Gastrocnemius medialis (tissue), 4 donors: ENCODE measurements around the gene FNDC1. TPM values are rescaled to one million over a fixed set of nuclear protein-coding genes. Genes with fewer than 3 reads are reported as not detected.
"Not testable (repeated sequence)": the region's sequence is repeated elsewhere in the genome, so short reads cannot be mapped to it uniquely, and the experiment has no call there.

Experiments
- ATAC-seq, 2 donors: fragments of 150-250 bp; one replicate each; pipeline ENCODE4 v1.9.1; 2016
- DNase-seq, 2 donors: peaks; one replicate each; pipeline ENCODE4 v3.0.0-alpha.2; 2019
- H3K27ac ChIP-seq, 4 donors: fragments of 200-600 bp; sonication (generic); 1 replicate in 1 of 4; 2 replicates in 3 of 4; pipeline ENCODE4 v1.5.1; 2016 to 2018; ENCODE audit warnings: mild to moderate bottlenecking in 2 of 4, moderate library complexity in 1 of 4
- H3K27me3 ChIP-seq, 3 donors: fragments of 200-600 bp; sonication (generic) in 2 of 3; 1 replicate in 1 of 3; 2 replicates in 2 of 3; pipeline versions ENCODE4 v1.5.1 to v1.6.0; 2016 to 2019; ENCODE audit warnings: mild to moderate bottlenecking in 1 of 3, moderate library complexity in 1 of 3
- H3K36me3 ChIP-seq, 2 donors: fragments of 200-600 bp; sonication (generic) in 1 of 2; one replicate each; pipeline ENCODE4 v1.5.1; 2017 to 2018
- H3K4me1 ChIP-seq, 2 donors: fragments of 200-600 bp; sonication (generic) in 1 of 2; one replicate each; pipeline ENCODE4 v1.5.1; 2016 to 2017; ENCODE audit warnings: mild to moderate bottlenecking in 2 of 2
- H3K4me3 ChIP-seq, 4 donors: fragments of 200-600 bp; sonication (generic) in 3 of 4; 1 replicate in 1 of 4; 2 replicates in 3 of 4; pipeline ENCODE4 v1.5.1; 2016 to 2019; ENCODE audit warnings: mild to moderate bottlenecking in 2 of 4
- H3K9me3 ChIP-seq, 3 donors: fragments of 200-600 bp; sonication (generic) in 2 of 3; 1 replicate in 1 of 3; 2 replicates in 2 of 3; pipeline ENCODE4 v1.5.1; 2016 to 2019
- CTCF ChIP-seq, 5 experiments: fragments of 450-650 bp in 3 of 5; fragments of 200-600 bp in 2 of 5; sonication (generic) in 2 of 5; IDR thresholded peaks in 4 of 5; conservative IDR thresholded peaks in 1 of 5; 1 replicate in 4 of 5; 2 replicates in 1 of 5; pipeline ENCODE4 v1.5.1; 2016 to 2019; ENCODE audit warnings: antibody characterized with exemption in 5 of 5, mild to moderate bottlenecking in 3 of 5, moderate library complexity in 3 of 5
- POLR2A ChIP-seq, 2 donors: fragments of 450-650 bp; IDR thresholded peaks; one replicate each; pipeline ENCODE4 v1.6.1; 2017; ENCODE audit warnings: antibody characterized with exemption in 2 of 2, mild to moderate bottlenecking in 2 of 2, moderate library complexity in 2 of 2
- in situ Hi-C, 4 donors: fragments of 200-750 bp; cut with MboI; loops; one replicate each; pipeline versions ENCODE4 v1.15.0 to v1.8.0; 2017; ENCODE audit warnings: low sequenced_read_pairs in 4 of 4
- intact Hi-C: fragments of 100-400 bp; cut with DNase I; formaldehyde crosslinking; loops from one replicate; pipeline ENCODE4 v1.15.1; 2023; ENCODE audit warnings: low total_unique reads
- total RNA-seq, 4 donors: library from RNA; depleted of rRNA; stranded (reverse); fragments of >200 nt; gene quantifications; one replicate each; pipeline versions ENCODE4 v1.1.0 to v1.2.3, GENCODE V29; 2016

The FNDC1 gene
- total RNA-seq, result under 1 TPM; 0.16 to 0.41 (median 0.31) TPM

DNA sequence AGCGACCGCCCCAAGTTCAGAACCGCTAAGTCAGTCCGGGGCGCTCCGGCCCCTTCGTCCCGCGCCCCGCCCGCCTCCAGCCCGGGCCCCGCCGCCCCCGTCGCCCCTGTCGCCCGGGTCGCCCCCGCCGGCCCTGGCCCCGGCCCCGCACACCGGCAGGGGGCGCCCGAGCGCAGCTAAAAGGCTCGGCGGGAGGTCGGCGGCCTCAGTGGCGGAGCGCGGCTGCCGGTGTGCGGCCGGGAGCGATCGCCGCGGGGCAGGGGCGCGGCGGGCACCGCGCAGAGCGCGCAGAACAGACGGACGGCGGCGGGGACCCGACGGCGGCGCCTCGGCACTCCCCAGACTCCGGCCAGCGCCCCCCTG lies at the start of gene FNDC1:
Gene FNDC1, plus strand, starts transcription at position 208 of the 363 bp plus-strand sequence. CDS start 197 bp downstream, outside the sequence.
- Histone ChIP-seq H3K4me1 (peaks cover 0 to 5% of the 10 kb centered on the region in 2 donors), H3K9me3 (no peaks in the 10 kb centered on the region), H3K27me3 (peaks cover 48 to 70% (median 69%) of the 10 kb centered on the region in 3 donors), H3K27ac (no peak within 1 kb of the TSS), H3K4me3 (peak within 1 kb of the TSS; percentile 30 to 42 (median 32)), H3K36me3 (no peaks in the 10 kb centered on the region)
- DNase-seq (no peak), ATAC-seq (no peak)
- intact Hi-C loops (no loop called here), in situ Hi-C loops (no loop called here)
- TF ChIP-seq POLR2A (IDR thresholded peaks at IDR 0.05), result no peak
- peak in 1 of 5 experiments; percentile 17 for TF ChIP-seq CTCF (IDR thresholded peaks at IDR 0.05 in 4 of 5, conservative IDR thresholded peaks at IDR 0.05 in 1 of 5)

- in situ Hi-C loops, result loop anchor here in 3 of 4 donors (25.0 kb wide), 1 partner anchor 407 kb away; no protein-coding TSS in a partner anchor
- intact Hi-C loops, result loop anchor here (10.0 kb wide), 3 partner anchors 485 to 1155 kb away; no protein-coding TSS in a partner anchor
- no peak for ATAC-seq
These were observed 49.4 kb upstream of the FNDC1 start for GRCh38 chr6:159119791-159120190.

GRCh38 chr6:159121486-159121885 lies 47.7 kb upstream of the FNDC1 start:
- H3K27me3 ChIP-seq, result no peaks in the 10 kb centered on the region
- no peaks in the 10 kb centered on the region for H3K36me3 ChIP-seq
- H3K27ac ChIP-seq, result peak overlapping the region; percentile 67 to 93 (median 90)
- in situ Hi-C loops, result loop anchor here in 3 of 4 donors (25.0 kb wide), 1 partner anchor 409 kb away; no protein-coding TSS in a partner anchor
- TF ChIP-seq POLR2A (IDR thresholded peaks at IDR 0.05) (peak in 1 of 2 donors; percentile 18), CTCF (IDR thresholded peaks at IDR 0.05 in 4 of 5, conservative IDR thresholded peaks at IDR 0.05 in 1 of 5) (no peak)
- H3K9me3 ChIP-seq, result no peaks in the 10 kb centered on the region
- DNase-seq, result peak in 1 of 2 donors; percentile 41
- intact Hi-C loops, result loop anchor here (10.0 kb wide), 3 partner anchors 487 to 1153 kb away; no protein-coding TSS in a partner anchor
- peaks cover 28 to 50% of the 10 kb centered on the region in 2 donors for H3K4me1 ChIP-seq
- ATAC-seq, result no peak
- H3K4me3 ChIP-seq, result no peak overlapping the region

More at GRCh38 chr6:159119791-159120190, 49.4 kb upstream of the FNDC1 start:
- Histone ChIP-seq H3K36me3 (no peaks in the 10 kb centered on the region), H3K27me3 (no peaks in the 10 kb centered on the region), H3K27ac (peak overlapping the region in 3 of 4 donors; percentile 10 to 92 (median 44)), H3K9me3 (no peaks in the 10 kb centered on the region), H3K4me3 (no peak overlapping the region), H3K4me1 (peaks cover 31 to 40% of the 10 kb centered on the region in 2 donors)
- no peak for DNase-seq
- TF ChIP-seq POLR2A (IDR thresholded peaks at IDR 0.05), result no peak
- TF ChIP-seq CTCF (IDR thresholded peaks at IDR 0.05 in 4 of 5, conservative IDR thresholded peaks at IDR 0.05 in 1 of 5), result no peak

DNA sequence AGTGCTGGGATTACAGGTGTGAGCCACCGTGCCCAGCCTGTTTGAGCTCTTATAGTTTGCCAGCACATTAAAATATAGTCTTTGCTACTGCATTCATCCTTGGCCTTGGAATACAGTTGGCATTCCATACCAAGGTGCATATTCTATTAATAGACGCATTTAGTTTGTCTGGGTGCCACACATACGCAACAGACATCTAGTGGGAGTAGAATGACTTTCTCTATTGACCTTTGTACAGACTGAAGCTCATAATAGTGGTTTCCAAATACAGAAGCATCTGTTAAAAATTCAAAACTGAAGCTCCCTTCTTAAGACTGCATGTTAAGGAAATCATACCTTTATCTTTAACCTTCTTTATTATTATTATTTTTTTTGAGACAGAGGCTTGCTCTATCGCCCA lies 46.7 kb upstream of the FNDC1 start:
- intact Hi-C loops (loop anchor here (10.0 kb wide), 3 partner anchors 488 to 1152 kb away; no protein-coding TSS in a partner anchor), in situ Hi-C loops (loop anchor here in 3 of 4 donors (25.0 kb wide), 1 partner anchor 410 kb away; no protein-coding TSS in a partner anchor)
- Histone ChIP-seq H3K27me3 (no peaks in the 10 kb centered on the region), H3K36me3 (no peaks in the 10 kb centered on the region), H3K9me3 (no peaks in the 10 kb centered on the region), H3K4me3 (no peak overlapping the region), H3K27ac (peak overlapping the region; percentile 67 to 93 (median 90)), H3K4me1 (peaks cover 24 to 48% of the 10 kb centered on the region in 2 donors)
- no peak for TF ChIP-seq POLR2A (IDR thresholded peaks at IDR 0.05)
- no peak for TF ChIP-seq CTCF (IDR thresholded peaks at IDR 0.05 in 4 of 5, conservative IDR thresholded peaks at IDR 0.05 in 1 of 5)
- ATAC-seq (no peak), DNase-seq (no peak)

- not testable (repeated sequence) for DNase-seq, H3K4me3 ChIP-seq, H3K9me3 ChIP-seq, ATAC-seq, H3K36me3 ChIP-seq, H3K27me3 ChIP-seq
- H3K27ac ChIP-seq, result peak overlapping the region; percentile 67 to 93 (median 90)
- intact Hi-C loops (loop anchor here (10.0 kb wide), 3 partner anchors 489 to 1151 kb away; no protein-coding TSS in a partner anchor), in situ Hi-C loops (loop anchor here in 3 of 4 donors (25.0 kb wide), 1 partner anchor 412 kb away; no protein-coding TSS in a partner anchor)
- peaks cover 16 to 40% of the 10 kb centered on the region in 2 donors for H3K4me1 ChIP-seq
These were observed 45.4 kb upstream of the FNDC1 start for GRCh38 chr6:159123831-159124230.
